DND-41 (cell line): ENCODE results near the gene CALB2.

Experiments
- ATAC-seq: fragments of 200-7000 bp; cut with Tn5 transposase; 3 replicates; pipeline ENCODE4 v1.9.1; 2021; ENCODE audit warnings: low read depth; ENCODE audit not compliant: insufficient read depth
- DNase-seq: peaks from one replicate; pipeline ENCODE4 v3.0.0-alpha.2; 2020
- H2AFZ ChIP-seq: 2 replicates; pipeline ENCODE4 v1.6.0; 2012; ENCODE audit warnings: low read depth, low read length
- H3K27ac ChIP-seq: 2 replicates; pipeline ENCODE4 v1.5.1; 2012; ENCODE audit warnings: low read length, inconsistent platforms
- H3K27me3 ChIP-seq: fragments of 200-600 bp; sonication (generic); 2 replicates; pipeline ENCODE4 v1.6.0; 2012; ENCODE audit warnings: low read length, mild to moderate bottlenecking, inconsistent platforms; ENCODE audit not compliant: insufficient read depth, poor library complexity
- H3K36me3 ChIP-seq: 2 replicates; pipeline ENCODE4 v1.5.1; 2012; ENCODE audit warnings: low read length, inconsistent platforms; ENCODE audit not compliant: insufficient read depth
- H3K4me1 ChIP-seq: 2 replicates; pipeline ENCODE4 v1.5.1; 2012; ENCODE audit warnings: mild to moderate bottlenecking, low read length; ENCODE audit not compliant: insufficient read depth
- H3K4me2 ChIP-seq: 2 replicates; pipeline ENCODE4 v1.6.0; 2012; ENCODE audit warnings: mild to moderate bottlenecking, moderate library complexity, low read length, inconsistent platforms; ENCODE audit not compliant: insufficient read depth
- H3K4me3 ChIP-seq, 2 experiments: fragments of 200-600 bp in 1 of 2; shearing (Covaris generic) in 1 of 2; 2 replicates each; pipeline ENCODE4 v1.5.1; 2012 to 2016; ENCODE audit warnings: inconsistent platforms in 2 of 2, low read length in 2 of 2, mild to moderate bottlenecking in 2 of 2, low read depth in 1 of 2, moderate library complexity in 1 of 2
- H3K79me2 ChIP-seq: 2 replicates; pipeline ENCODE4 v1.6.0; 2012; ENCODE audit warnings: low read length, inconsistent platforms; ENCODE audit not compliant: insufficient read depth
- H3K9ac ChIP-seq: 2 replicates; pipeline ENCODE4 v1.6.0; 2012; ENCODE audit warnings: low read depth, mild to moderate bottlenecking, inconsistent platforms, low read length, moderate library complexity
- H3K9me3 ChIP-seq: 2 replicates; pipeline ENCODE4 v1.5.1; 2012; ENCODE audit warnings: low read length, moderate library complexity, mild to moderate bottlenecking, inconsistent platforms; ENCODE audit not compliant: insufficient read depth, severe bottlenecking
- H4K20me1 ChIP-seq: 2 replicates; pipeline ENCODE4 v1.6.0; 2012; ENCODE audit warnings: low read length; ENCODE audit not compliant: insufficient read depth
- EZH2 ChIP-seq: IDR thresholded peaks from 3 replicates; pipeline ENCODE4 v1.6.1; 2012; ENCODE audit warnings: borderline replicate concordance, low read depth, mild to moderate bottlenecking, moderate library complexity, low read length, inconsistent platforms; ENCODE audit not compliant: severe bottlenecking
- TF ChIP-seq, protein P1 (sequence below): IDR thresholded peaks from 2 replicates; pipeline ENCODE4 v1.5.1; 2012; ENCODE audit warnings: borderline replicate concordance, low read length, moderate library complexity, mild to moderate bottlenecking; ENCODE audit not compliant: poor library complexity, severe bottlenecking; ENCODE audit errors: extremely low read depth

The CALB2 gene

DNA sequence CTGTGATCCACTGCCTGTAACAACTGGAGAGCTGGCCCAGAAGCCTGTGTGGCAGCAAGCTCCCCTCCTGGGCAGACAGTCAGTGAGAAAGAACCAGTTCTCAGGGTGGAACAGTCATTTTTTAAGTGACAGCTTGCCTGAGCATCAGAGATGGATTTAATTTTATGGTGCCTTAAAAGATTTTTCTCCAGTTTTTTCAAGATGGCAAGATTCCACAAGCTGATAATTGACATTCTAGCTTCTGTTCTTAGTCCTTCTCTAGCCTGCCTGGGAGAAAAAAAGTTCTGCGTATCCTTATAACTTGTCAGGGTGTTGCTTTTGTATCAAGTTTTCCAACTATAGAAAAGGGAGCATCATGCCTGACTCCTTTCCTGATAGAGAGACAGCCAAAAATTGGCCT is 21.2 kb downstream of the CALB2 start:
- Histone ChIP-seq H3K4me3 (no peak overlapping the region), H3K9me3 (no peaks in the 10 kb centered on the region), H3K27me3 (peaks cover 13% of the 10 kb centered on the region), H2AFZ (no peak overlapping the region), H3K36me3 (no peaks in the 10 kb centered on the region), H3K27ac (no peak overlapping the region), H4K20me1 (no peaks in the 10 kb centered on the region; the same call in 1 of the 2 replicates), H3K4me2 (no peak overlapping the region), H3K4me1 (no peaks in the 10 kb centered on the region), H3K79me2 (no peaks in the 10 kb centered on the region), H3K9ac (no peak overlapping the region)
- no peak for DNase-seq
- TF ChIP-seq, protein P1, sequence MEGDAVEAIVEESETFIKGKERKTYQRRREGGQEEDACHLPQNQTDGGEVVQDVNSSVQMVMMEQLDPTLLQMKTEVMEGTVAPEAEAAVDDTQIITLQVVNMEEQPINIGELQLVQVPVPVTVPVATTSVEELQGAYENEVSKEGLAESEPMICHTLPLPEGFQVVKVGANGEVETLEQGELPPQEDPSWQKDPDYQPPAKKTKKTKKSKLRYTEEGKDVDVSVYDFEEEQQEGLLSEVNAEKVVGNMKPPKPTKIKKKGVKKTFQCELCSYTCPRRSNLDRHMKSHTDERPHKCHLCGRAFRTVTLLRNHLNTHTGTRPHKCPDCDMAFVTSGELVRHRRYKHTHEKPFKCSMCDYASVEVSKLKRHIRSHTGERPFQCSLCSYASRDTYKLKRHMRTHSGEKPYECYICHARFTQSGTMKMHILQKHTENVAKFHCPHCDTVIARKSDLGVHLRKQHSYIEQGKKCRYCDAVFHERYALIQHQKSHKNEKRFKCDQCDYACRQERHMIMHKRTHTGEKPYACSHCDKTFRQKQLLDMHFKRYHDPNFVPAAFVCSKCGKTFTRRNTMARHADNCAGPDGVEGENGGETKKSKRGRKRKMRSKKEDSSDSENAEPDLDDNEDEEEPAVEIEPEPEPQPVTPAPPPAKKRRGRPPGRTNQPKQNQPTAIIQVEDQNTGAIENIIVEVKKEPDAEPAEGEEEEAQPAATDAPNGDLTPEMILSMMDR, result no peak
- TF ChIP-seq EZH2, result no peak
- ATAC-seq, result no peak

DNA sequence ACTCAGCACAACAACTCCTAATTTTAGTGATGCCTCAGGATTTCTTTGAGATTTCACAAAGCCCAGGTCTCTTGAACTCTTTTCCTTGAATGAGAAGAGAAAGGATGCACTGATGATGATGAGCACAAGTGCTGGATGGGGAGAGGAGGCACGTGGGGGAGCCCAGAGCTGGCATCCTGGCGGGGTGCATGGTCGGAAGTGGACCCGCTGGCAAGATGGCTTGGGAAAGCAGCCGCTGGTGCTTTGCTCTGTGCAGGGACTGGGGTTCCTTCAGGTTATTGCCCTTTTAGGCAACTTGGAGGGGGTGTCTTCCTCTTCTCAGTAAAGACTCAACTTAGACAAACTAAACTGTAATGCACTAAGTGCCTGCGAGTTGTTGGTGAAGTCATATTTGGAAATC is 22.3 kb downstream of the CALB2 start:
- H3K27ac ChIP-seq, result no peak overlapping the region

GRCh38 chr16:71383054-71383773 is 24.7 kb downstream of the CALB2 start:
- TF ChIP-seq, protein P1, result no peak
- no peak for TF ChIP-seq EZH2
- DNase-seq (peak; percentile 28), ATAC-seq (peak; percentile 68)
- Histone ChIP-seq H3K9me3 (no peaks in the 10 kb centered on the region), H4K20me1 (no peaks in the 10 kb centered on the region), H3K9ac (no peak overlapping the region), H2AFZ (no peak overlapping the region), H3K4me3 (no peak overlapping the region), H3K36me3 (no peaks in the 10 kb centered on the region), H3K79me2 (no peaks in the 10 kb centered on the region), H3K4me1 (no peaks in the 10 kb centered on the region), H3K4me2 (no peak overlapping the region), H3K27me3 (peaks cover 12% of the 10 kb centered on the region), H3K27ac (no peak overlapping the region)

More for the DNA sequence above, 22.3 kb downstream of the CALB2 start:
- Histone ChIP-seq H3K79me2 (no peaks in the 10 kb centered on the region), H3K4me1 (no peaks in the 10 kb centered on the region), H3K27me3 (peaks cover 12% of the 10 kb centered on the region), H4K20me1 (no peaks in the 10 kb centered on the region; the same call in 1 of the 2 replicates), H3K9ac (no peak overlapping the region), H3K36me3 (no peaks in the 10 kb centered on the region), H3K4me3 (no peak overlapping the region), H2AFZ (no peak overlapping the region), H3K4me2 (no peak overlapping the region), H3K9me3 (no peaks in the 10 kb centered on the region)
- TF ChIP-seq, protein P1, result no peak
- no peak for TF ChIP-seq EZH2
- ATAC-seq, result no peak
- DNase-seq, result no peak
